GM18520 (cell line): ENCODE results near the gene RFX4.

Experiments
- ATAC-seq: cut with Tn5 transposase; IDR thresholded peaks from one replicate; pipeline ENCODE4 v1.9.1; 2021; ENCODE audit not compliant: unreplicated experiment

RFX4 gene

GRCh38 chr12:106645465-106646330, 62.9 kb downstream of the RFX4 start:
- ATAC-seq, result no peak

- no peak for ATAC-seq
Measured at GRCh38 chr12:106646472-106646871, 63.7 kb downstream of the RFX4 start.

- no peak for ATAC-seq
Measured at GRCh38 chr12:106647793-106648514, 65.2 kb downstream of the RFX4 start.

GRCh38 chr12:106648736-106649135, 65.9 kb downstream of the RFX4 start:
- no peak for ATAC-seq

GRCh38 chr12:106651552-106651951, 68.7 kb downstream of the RFX4 start:
- no peak for ATAC-seq

GRCh38 chr12:106652510-106653015, 69.8 kb downstream of the RFX4 start:
- no peak for ATAC-seq

GRCh38 chr12:106655577-106655976, 72.8 kb downstream of the RFX4 start:
- no peak for ATAC-seq

- no peak for ATAC-seq
Measured at GRCh38 chr12:106657488-106657887, 74.7 kb downstream of the RFX4 start.

GRCh38 chr12:106663385-106663784, 80.6 kb downstream of the RFX4 start:
- ATAC-seq, result no peak

- no peak for ATAC-seq
Measured at GRCh38 chr12:106669216-106669615, 86.4 kb downstream of the RFX4 start.

GRCh38 chr12:106670131-106670530, 87.3 kb downstream of the RFX4 start:
- ATAC-seq, result no peak

- no peak for ATAC-seq
Measured at GRCh38 chr12:106671840-106672239, 89.0 kb downstream of the RFX4 start.

- no peak for ATAC-seq
Measured at GRCh38 chr12:106672314-106673025, 89.7 kb downstream of the RFX4 start.

GRCh38 chr12:106673141-106673540, 90.3 kb downstream of the RFX4 start:
- no peak for ATAC-seq

- no peak for ATAC-seq
Measured at GRCh38 chr12:106675651-106676435, 93.0 kb downstream of the RFX4 start.

- ATAC-seq, result no peak
Measured at GRCh38 chr12:106679574-106679973, 96.8 kb downstream of the RFX4 start.

GRCh38 chr12:106680280-106680679, 97.5 kb downstream of the RFX4 start:
- no peak for ATAC-seq

GRCh38 chr12:106681210-106681609, 98.4 kb downstream of the RFX4 start:
- ATAC-seq, result no peak

- ATAC-seq, result no peak
Measured at GRCh38 chr12:106682594-106683234, 99.9 kb downstream of the RFX4 start.

GRCh38 chr12:106684497-106684896, 101.7 kb downstream of the RFX4 start:
- no peak for ATAC-seq
